K562 (cell line): ENCODE measurements around the gene PSMA8. TPM values are rescaled to one million over a fixed set of nuclear protein-coding genes. Genes with fewer than 3 reads are reported as not detected.
A peak's percentile ranks its signal among the peaks of the same experiment; 100 is the strongest.

ENCODE experiments used
- ASH1L ChIP-seq: fragments of 450-650 bp; IDR thresholded peaks from 2 replicates; pipeline ENCODE4 v1.6.1; 2018; ENCODE audit warnings: borderline replicate concordance, mild to moderate bottlenecking, low read depth; ENCODE audit not compliant: partially characterized antibody
- CEBPZ ChIP-seq: fragments of 150-350 bp; IDR thresholded peaks from 2 replicates; pipeline ENCODE4 v1.6.1; 2014; ENCODE audit warnings: low read depth, mild to moderate bottlenecking, low read length, borderline replicate concordance
- MED1 ChIP-seq: sonication (generic); formaldehyde crosslinking; IDR thresholded peaks from 2 replicates; pipeline ENCODE4 v1.8.1; 2023; ENCODE audit warnings: missing genetic modification reagents, borderline replicate concordance
- MTF1 ChIP-seq: fragments of 250-450 bp; sonication (Bioruptor Pico); IDR thresholded peaks from 2 replicates; pipeline ENCODE4 v1.9.0; 2021; ENCODE audit warnings: moderate library complexity, mild to moderate bottlenecking, inconsistent platforms, borderline replicate concordance
- PBX2 ChIP-seq, 2 experiments: IDR thresholded peaks in 1 of 2; conservative IDR thresholded peaks in 1 of 2; 2 replicates each; pipeline ENCODE4 v1.6.1; 2016; ENCODE audit warnings: low read depth in 2 of 2, mild to moderate bottlenecking in 1 of 2, missing compliant biosample characterization in 1 of 2, missing genetic modification characterization in 1 of 2, moderate library complexity in 1 of 2
- TOE1 ChIP-seq, 2 experiments: fragments of 450-650 bp in 1 of 2; sonication (generic) in 1 of 2; formaldehyde crosslinking in 1 of 2; IDR thresholded peaks; 2 replicates each; pipeline versions ENCODE4 v1.7.1 to v1.8.0; 2016 to 2022; ENCODE audit warnings: borderline replicate concordance in 2 of 2, mild to moderate bottlenecking in 2 of 2, antibody characterized with exemption in 1 of 2, inconsistent platforms in 1 of 2, low read depth in 1 of 2, missing genetic modification reagents in 1 of 2, moderate library complexity in 1 of 2
- ZBTB9 ChIP-seq: fragments of 450-650 bp; formaldehyde crosslinking; IDR thresholded peaks from 2 replicates; pipeline ENCODE4 v1.4.0; 2020; ENCODE audit warnings: mild to moderate bottlenecking, moderate library complexity
- ZNF146 ChIP-seq: IDR thresholded peaks from one replicate; pipeline ENCODE4 v1.6.1; 2018; ENCODE audit warnings: missing compliant biosample characterization; ENCODE audit not compliant: unreplicated experiment
- ZNF165 ChIP-seq: fragments of 250-450 bp; sonication (Bioruptor Pico); IDR thresholded peaks from 2 replicates; pipeline ENCODE4 v1.4.0; 2020; ENCODE audit warnings: borderline replicate concordance
- ZNF282 ChIP-seq: sonication (generic); formaldehyde crosslinking; IDR thresholded peaks from 2 replicates; pipeline ENCODE4 v1.8.1; 2023; ENCODE audit warnings: missing genetic modification reagents
- ZNF75A ChIP-seq: fragments of 450-650 bp; formaldehyde crosslinking; IDR thresholded peaks from 2 replicates; pipeline ENCODE4 v1.4.0; 2020; ENCODE audit warnings: mild to moderate bottlenecking
- polyA plus RNA-seq, 8 experiments: library from polyadenylated mRNA; depleted of rRNA in 4 of 8; stranded (reverse) in 5 of 8; unstranded in 3 of 8; fragments of >200 nt; fragmentation: Nextera tagmentation in 2 of 8; fragmentation: Illumina TruSeq in 1 of 8; extraction: Ambion mirVana in 2 of 8; extraction: Trizol in 1 of 8; gene quantifications; 2 replicates each; pipeline versions ENCODE4 v1.2.1 to v1.2.3, GENCODE V29; 2011 to 2014; ENCODE audit warnings: inconsistent platforms in 1 of 8, missing spikeins in 1 of 8
- total RNA-seq, 7 experiments: library from RNA; depleted of rRNA in 6 of 7; stranded (reverse); fragments of >200 nt in 6 of 7; fragmentation: Illumina TruSeq in 2 of 7; extraction: Trizol in 2 of 7; gene quantifications; 2 replicates each; pipeline versions ENCODE4 v1.2.1 to v1.2.3, GENCODE V29; 2011 to 2021; ENCODE audit warnings: low replicate concordance in 1 of 7
- TF ChIP-seq, protein P1 (sequence below), 2 experiments: fragments of 450-650 bp in 1 of 2; sonication (generic) in 1 of 2; formaldehyde crosslinking in 1 of 2; IDR thresholded peaks in 1 of 2; conservative IDR thresholded peaks in 1 of 2; 2 replicates each; pipeline versions ENCODE4 v1.6.1 to v1.8.1; 2016 to 2023; ENCODE audit warnings: mild to moderate bottlenecking in 2 of 2, moderate library complexity in 2 of 2, inconsistent platforms in 1 of 2, missing genetic modification reagents in 1 of 2

The PSMA8 gene
- total and polyA plus RNA-seq, 9 of the 15 experiments (the other 6 are each of a cell fraction or from before 2014, with no cell fraction given): not detected

DNA sequence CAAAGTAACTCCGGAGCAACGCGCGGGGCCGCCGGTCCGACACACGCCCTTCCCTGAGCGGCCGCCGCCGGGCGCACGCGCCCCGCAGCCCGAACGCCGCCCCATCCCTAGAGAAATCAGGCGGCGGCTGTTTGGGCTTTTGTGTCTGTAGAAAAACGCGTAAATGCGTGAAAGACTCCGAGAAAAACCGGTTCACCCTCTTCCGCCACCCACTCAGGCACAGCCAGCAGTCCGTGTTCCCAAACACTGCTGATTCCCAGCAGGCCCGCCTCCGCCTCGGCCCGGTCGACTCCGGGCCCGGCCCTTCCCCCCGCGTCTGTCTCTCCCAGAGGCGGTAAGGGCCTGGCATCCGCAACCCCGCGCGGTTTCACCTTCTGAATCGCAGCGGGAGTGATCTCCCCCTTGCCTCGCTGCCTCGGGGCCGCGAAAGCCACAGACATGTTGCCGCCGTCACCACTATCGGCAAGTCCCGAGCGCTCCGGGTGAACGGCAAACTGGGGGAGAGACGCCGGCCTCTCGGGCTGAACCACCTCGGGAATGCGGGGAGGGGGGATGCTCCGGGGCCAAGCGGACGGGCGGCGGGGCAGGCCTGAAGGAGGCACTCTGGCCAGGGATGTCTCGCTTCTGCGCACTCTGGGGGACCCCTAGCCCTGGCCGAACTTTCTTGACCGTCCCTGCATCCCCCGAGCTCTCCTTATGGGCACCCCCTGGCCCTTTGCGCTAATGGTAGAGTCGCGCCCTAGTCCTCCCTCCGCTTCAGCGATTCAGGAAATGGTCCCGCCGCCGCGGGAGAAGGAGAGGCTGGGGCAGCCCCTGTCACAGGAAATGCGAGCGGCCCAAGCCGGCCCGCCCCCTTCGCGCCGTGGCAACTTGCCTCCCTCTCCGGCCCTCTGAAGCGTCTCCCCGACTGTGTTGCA, 43.3 kb upstream of the PSMA8 start, which contains the start of gene SS18 (continued):
- TF ChIP-seq, protein P1, sequence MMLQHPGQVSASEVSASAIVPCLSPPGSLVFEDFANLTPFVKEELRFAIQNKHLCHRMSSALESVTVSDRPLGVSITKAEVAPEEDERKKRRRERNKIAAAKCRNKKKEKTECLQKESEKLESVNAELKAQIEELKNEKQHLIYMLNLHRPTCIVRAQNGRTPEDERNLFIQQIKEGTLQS (IDR thresholded peaks at IDR 0.05): peak; percentile 52; the same call in 1 of the 2 replicates
- TF ChIP-seq, protein P1 (CRISPR knock-in tag; conservative IDR thresholded peaks at IDR 0.05): no peak
- TF ChIP-seq ZNF75A (CRISPR knock-in tag) (no peak), ZBTB9 (CRISPR knock-in tag) (no peak), ZNF165 (CRISPR knock-in tag) (no peak), ASH1L (peak; percentile 91), MED1 (peak; percentile 16; the same call in 1 of the 2 replicates), MTF1 (no peak), ZNF282 (CRISPR knock-in tag) (no peak), TOE1 (IDR thresholded peaks at IDR 0.05; ENCODE audit: borderline replicate concordance) (peak; percentile 98), TOE1 (CRISPR knock-in tag; IDR thresholded peaks at IDR 0.05; ENCODE audit: borderline replicate concordance, low read depth) (no peak), CEBPZ (no peak), PBX2 (CRISPR knock-in tag; IDR thresholded peaks at IDR 0.05; ENCODE audit: low read depth) (no peak), PBX2 (tag; conservative IDR thresholded peaks at IDR 0.05; ENCODE audit: low read depth) (no peak; the same call in 1 of the 2 replicates), ZNF146 (CRISPR knock-in tag) (no peak)
